ENCODE results near the gene ULK1.
A peak's percentile ranks its signal among the peaks of the same experiment; 100 is the strongest.

ULK1 gene

GRCh38 chr12:131894313-131894860, at the start of gene ULK1:
TSS of gene ULK1 (plus strand) at chr12:131894622. CDS start at chr12:131895002, 380 bp downstream.
- peak within 1 kb of the TSS; percentile 77 for H3K4me3 ChIP-seq (ENCODE audit: low read depth, low read length)
- no peak for TF ChIP-seq CTCF (IDR thresholded peaks at IDR 0.05; ENCODE audit: control insufficient read depth, extremely low read depth, insufficient read depth)
- DNase-seq (ENCODE audit: low read depth) = peak; percentile 10

- no peak for TF ChIP-seq CTCF (IDR thresholded peaks at IDR 0.05; ENCODE audit: control insufficient read depth, extremely low read depth, insufficient read depth)
- no peak overlapping the region for H3K4me3 ChIP-seq (ENCODE audit: low read depth, low read length)
- no peak for DNase-seq (ENCODE audit: low read depth)
Measured at GRCh38 chr12:131844656-131845055, 49.8 kb upstream of the ULK1 start.

DNA sequence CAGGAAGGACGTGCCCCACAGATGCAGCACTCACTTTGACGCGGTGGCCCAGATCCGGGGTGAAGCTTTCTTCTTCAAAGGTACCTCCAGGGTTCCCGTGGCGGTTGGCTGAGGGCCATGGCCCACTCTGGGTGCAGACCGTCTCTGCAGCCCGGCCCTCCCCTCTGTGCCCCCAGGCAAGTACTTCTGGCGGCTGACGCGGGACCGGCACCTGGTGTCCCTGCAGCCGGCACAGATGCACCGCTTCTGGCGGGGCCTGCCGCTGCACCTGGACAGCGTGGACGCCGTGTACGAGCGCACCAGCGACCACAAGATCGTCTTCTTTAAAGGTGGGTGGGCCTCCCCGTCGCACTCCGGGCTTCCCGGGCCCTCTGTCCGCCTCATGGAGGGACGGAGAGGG, 49.3 kb upstream of the ULK1 start:
- no peak overlapping the region for H3K4me3 ChIP-seq (ENCODE audit: low read depth, low read length)
- DNase-seq (ENCODE audit: low read depth) = no peak
- TF ChIP-seq CTCF (IDR thresholded peaks at IDR 0.05; ENCODE audit: control insufficient read depth, extremely low read depth, insufficient read depth) = no peak

DNA sequence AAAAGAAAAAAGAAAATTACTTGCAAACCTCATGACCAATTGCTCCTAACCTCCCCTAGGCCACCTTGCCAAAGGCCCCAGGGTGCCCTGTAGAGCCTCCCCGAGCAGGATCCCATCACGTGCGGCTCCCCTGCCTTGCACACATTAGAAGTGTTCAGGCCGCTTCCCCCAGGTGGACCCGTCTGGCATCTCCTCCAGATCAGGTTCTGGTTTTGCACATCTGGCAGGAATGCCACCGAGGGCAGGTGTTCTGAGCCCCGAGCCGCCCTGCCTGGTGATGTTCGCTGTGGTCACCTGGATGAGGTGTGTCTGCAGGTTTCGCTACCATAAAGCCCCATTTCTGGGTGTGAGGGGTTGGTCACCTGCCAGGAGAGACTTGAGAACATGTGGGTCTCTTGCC, 47.0 kb upstream of the ULK1 start:
- no peak overlapping the region for H3K4me3 ChIP-seq (ENCODE audit: low read depth, low read length)
- no peak for TF ChIP-seq CTCF (IDR thresholded peaks at IDR 0.05; ENCODE audit: control insufficient read depth, extremely low read depth, insufficient read depth)
- no peak for DNase-seq (ENCODE audit: low read depth)

DNA sequence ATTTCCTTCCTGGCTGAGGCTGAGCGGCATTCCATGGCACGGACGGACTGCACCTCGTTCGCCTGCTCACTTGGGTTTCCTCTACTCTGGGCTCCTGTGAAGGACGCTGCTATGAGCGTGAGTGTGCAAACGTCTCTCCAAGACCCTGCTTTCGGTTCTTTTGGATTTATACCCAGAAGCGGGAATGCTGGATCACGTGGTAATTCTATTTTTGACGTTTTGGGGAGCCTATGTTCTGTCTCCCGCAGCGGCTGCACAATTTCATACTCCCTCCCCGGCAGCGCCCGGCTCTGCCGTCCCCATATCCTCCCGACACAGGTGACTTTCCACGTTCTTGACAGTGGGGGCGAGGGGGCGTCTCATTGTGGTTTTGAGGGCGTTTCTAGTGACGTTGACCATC, 45.7 kb upstream of the ULK1 start:
- DNase-seq (ENCODE audit: low read depth) = no peak
- H3K4me3 ChIP-seq (ENCODE audit: low read depth, low read length) = no peak overlapping the region
- TF ChIP-seq CTCF (IDR thresholded peaks at IDR 0.05; ENCODE audit: control insufficient read depth, extremely low read depth, insufficient read depth) = no peak

- TF ChIP-seq CTCF (IDR thresholded peaks at IDR 0.05; ENCODE audit: control insufficient read depth, extremely low read depth, insufficient read depth) = no peak
- no peak overlapping the region for H3K4me3 ChIP-seq (ENCODE audit: low read depth, low read length)
- no peak for DNase-seq (ENCODE audit: low read depth)
Measured at GRCh38 chr12:131849700-131850553, 44.5 kb upstream of the ULK1 start.

Measured in LNCaP clone FGC (cell line).